Activated CD4-positive, alpha-beta T cell treated with anti-CD3 and anti-CD28 coated beads, Interleukin-10, Interleukin-2, amounts not matched to agents 100 ng/mL and 50 ng/mL, durations not matched to agents 16 hours and 8 hours (primary cell): Measurements from ENCODE around the gene HCFC2.

ENCODE experiments used
- DNase-seq: peaks from one replicate; pipeline ENCODE4 v3.0.0-alpha.2; 2020

Gene HCFC2

DNA sequence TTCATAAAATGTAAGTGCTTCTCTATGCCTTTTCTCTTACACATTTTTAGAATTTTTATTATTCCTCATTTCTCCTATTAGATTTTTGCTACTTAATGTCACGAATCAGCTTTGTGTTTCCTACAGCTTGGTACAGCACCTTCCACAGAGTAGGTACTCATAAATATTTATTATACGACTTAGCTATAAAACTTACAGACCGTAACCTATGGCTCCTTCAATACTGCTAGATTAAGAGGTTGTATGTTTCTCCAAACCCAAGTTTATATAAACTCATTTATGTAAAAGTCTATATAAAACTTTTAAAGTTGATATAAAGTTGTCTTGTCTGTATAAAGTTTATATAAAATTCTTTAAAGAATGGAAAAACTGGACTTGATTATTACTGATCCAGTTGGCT is 62.2 kb downstream of the HCFC2 start:
- DNase-seq = no peak

DNA sequence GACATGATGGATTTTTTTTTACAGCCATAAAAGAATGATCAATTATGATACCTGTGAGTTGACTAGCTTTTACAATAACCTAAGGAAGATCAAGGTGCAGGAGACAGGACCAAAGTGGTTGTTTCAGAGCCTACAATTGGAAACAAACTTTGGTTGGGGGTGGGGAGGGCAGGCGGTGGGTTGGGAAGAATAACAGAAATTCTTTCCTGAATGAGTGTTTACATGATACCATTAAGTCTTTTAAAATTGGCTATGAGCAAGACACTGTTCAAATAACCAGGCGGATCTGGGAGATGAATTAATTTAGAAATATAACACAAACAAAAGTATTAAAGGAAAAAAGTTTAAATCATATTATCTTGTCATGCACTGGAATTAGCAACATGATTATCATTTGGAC is 66.4 kb downstream of the HCFC2 start:
- DNase-seq = no peak

DNA sequence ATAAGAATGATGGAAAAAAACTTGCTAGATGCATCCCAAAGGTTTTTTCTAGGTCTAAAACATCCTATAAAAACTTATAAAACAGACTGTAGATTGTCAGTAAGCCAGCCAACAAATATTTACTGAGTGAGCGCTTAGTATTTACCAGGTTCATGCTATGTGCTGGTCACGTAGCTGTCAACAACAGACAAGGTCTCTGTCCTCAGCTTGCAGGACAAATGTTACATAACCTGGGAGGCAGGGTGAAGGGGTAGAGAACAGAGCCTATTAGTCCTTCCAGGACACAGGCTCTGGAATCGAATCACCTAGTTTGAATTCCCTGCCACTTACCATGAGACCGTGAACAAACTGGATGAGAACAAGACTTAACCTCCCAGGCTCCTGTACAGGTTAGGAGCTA is 67.3 kb downstream of the HCFC2 start:
- DNase-seq = no peak

DNA sequence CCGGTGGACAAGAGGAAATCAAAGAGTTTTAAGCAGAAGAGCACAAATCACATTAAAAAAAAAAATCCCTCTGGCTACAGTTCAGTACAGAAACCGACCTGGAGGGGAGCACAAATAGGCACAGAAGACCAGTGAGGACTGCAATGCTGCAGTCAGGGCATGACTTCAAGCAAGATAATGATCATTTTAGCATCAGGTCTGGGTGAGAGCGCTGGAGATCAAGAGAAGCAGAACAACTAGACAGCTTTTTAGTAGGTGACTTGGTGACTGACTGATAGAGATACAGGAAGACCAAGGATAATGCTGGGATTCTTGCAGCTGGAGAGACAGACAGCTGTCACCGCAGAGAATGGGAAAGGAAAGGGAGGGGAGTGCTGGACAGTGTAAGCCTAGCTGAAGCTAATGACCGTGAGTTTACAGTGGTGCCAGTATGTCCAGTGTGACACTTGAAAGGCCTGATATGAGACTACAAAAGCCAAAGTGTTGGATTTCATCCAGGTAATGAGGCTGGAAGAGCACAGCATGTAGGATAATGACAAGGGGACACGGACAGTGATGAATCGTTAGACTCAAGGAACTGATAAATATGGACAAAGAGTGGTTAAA is 68.1 kb downstream of the HCFC2 start:
- DNase-seq = no peak

DNA sequence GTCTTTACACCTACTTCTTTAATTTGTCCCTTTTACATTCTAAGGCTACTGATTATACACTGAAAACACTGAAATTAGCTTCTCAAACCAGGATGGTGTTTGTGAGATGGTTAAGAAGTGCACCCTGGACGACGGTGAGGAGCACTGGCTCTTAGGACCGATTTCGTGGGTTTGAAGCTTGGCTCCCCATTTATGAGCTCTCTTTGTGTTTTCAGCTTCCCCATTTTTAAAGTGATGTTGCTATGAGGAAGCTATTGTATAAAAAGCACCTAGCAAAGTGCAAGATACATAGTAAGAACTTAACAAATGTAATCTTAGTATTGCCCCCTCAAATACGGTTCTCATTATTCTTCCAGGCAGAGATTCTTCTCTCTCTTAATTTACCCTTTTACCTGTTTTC is 69.0 kb downstream of the HCFC2 start:
- no peak for DNase-seq

DNA sequence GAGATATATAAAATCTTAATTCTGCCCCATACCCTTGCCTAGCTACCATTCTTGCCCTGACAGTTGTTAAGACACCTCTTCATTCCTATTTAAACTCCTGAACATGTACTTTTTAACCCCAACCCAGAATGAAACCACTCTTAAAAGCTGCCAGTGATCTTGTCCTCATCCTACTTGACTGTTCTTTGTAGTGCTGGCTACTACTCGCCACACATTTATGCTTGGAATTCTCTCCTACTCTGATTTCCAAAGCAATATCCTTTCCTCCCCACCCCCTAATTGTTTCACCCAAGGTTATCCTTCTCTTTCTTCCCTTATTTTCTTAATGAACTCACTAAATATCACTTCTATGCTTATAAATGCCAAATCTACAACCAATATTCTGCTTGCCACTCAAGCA is 69.5 kb downstream of the HCFC2 start:
- no peak for DNase-seq

DNA sequence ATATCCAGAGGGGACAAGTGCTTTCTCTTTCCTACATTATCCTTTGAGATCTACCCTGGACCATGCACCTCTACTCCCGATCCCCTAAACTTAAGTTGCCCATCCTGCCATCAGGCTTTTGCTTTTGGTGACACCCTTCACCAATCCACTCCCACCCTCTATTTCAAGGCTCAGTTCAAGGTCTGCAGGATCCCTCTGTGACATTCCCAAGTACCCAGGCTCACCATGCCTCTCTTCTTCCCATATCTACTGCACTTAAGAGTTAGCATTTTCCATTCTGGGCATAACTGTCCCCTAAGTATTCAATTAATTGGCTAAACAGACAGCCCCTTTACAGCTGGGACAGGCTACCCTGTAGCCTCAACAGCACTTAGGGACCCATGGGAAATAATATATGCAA is 70.6 kb downstream of the HCFC2 start:
- no peak for DNase-seq

DNA sequence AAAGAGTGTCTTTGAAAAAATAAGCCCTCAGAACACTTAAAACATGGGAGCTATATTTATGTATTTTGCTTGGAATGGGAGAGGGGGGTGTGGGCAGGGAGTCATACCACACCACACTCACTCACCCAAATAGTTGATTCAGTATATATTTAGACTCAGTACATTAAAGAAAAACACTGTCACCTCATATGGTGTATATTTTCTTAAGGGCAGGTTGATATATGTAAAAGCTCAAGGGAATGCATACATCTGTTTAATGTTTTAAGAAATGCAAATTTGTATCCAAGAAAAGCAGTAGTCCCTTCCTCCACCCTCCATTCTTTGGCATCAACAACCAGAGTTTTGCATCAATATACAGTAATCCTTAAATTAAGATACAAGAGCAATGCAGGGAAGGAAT is 72.2 kb downstream of the HCFC2 start:
- no peak for DNase-seq

DNA sequence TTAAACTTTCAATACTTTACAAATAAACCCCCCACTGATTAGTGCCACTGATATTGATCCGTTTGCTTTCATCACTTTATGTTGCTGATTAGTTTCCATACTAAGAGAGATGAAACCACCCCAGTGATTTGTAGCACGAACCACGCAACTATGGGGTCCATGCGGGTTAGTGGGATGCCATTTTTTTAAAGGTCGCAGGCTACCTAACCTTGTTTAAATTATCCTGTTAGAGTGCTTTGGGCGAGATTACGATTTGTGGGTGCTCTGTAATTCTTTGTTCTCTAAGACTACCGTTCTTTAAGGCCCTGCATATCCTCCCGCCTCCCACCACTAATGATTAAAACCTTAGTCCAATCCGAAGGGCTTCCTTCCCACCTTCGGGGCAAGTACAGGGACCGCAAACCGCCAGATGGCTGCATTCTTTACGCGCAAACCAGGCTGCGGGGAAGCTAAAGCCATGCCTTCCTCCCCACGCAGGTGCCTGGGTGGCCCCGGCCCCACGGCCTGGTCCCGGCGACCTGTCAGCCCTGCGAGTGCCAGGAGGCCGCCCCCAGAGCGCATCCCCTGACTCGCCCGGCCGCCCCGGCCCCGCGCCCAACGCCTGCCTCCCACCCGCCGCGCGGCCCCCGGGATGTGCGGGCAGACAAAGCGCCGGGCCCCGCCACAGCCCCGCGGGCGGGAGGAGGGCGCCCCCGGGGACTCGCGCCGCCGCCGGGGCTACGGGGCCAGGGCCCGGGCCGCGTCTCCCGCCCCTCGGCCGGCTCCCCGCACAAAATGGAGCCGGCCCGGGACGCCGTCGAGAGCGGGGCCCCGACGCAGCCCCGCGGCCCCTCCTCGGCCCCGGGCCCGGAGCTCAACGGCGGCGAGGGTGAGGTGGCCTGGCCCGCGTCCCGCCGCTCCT is 72.9 kb downstream of the HCFC2 start:
- peak; percentile 58 for DNase-seq

DNA sequence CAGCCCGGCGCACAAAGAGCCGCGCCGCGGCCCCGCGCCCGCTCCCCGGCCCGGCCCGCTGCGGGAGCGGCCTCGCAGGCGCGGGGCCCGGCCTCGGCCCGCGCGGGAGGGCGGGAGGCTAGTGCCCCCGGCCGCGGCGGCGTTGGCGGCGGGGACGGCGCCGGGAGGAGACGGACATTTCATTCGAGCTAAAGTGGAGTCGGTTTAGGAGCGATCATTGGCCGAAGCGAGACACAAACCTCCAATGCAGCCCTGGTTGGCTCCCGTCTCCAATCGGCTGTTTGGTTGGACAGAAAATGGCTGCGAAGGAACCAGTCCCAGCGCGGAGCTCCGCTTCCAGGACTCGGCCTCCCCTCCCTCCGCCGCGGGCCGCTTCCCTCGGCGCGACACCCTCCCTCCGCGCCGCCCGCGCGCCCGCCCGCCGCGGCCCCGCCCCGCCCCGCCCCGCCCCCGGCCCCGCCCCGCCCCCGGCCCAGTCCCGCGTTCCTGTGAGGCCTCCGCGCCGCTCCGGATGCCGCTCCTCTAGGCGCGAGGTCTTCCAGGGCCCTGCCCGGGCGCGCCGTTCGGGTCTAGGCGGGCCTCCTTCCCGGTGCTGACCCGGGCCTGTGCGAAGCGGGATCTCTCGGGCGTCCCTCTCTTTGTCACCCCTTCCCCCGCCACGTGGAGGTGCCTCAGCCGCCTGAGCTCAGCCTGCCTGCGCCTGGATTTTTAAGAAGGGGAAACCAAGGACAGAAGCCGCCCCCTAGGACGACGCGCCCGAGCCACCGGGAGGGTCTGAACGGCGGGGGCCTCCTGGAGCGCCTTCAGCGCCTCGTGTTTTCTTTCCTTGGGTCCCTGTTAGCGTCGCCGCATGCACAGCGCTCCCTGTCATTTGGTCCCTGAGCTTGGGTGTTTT is 73.8 kb downstream of the HCFC2 start, which contains the start of gene NFYB:
NFYB (minus strand) TSS at position 309 of the 895 bp plus-strand sequence. CDS start 2,757 bp downstream, outside the sequence.
- DNase-seq = peak; percentile 97

DNA sequence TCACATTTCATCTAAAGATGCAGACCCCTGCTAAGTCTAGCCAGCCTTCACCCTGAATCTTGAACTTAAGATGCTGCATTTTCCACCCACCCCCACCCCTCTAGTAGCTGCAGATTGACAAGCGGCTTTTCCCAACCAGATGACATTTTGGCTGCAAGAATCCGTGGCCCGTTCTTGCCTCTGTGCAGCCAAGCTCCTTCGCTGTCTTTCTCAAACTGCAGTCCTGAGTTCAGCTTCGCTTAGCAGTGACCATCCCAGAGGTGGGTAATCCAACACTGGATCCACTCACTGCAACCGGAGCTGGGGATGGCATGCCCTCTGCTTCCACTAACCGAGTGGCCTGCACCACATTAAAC is 74.4 kb downstream of the HCFC2 start:
- DNase-seq = no peak

DNA sequence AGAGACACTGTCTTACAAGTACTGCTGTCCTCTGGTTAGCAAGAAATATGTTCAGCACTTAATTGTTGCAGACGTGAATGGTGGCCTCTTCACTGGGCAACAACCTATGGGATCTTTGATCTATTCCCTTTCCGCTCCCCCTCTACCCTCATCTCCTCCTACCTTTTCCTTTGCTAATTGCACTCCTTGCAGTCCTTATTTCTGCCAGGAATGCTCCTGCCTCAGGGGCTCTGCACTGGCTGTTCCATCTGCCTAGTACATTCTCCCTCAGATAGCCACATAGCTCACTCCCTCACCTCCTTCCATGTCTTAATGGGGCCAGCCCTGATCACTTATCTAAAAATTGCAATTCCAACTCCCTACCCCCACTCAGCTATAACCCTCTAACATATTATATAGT is 78.2 kb downstream of the HCFC2 start:
- no peak for DNase-seq

DNA sequence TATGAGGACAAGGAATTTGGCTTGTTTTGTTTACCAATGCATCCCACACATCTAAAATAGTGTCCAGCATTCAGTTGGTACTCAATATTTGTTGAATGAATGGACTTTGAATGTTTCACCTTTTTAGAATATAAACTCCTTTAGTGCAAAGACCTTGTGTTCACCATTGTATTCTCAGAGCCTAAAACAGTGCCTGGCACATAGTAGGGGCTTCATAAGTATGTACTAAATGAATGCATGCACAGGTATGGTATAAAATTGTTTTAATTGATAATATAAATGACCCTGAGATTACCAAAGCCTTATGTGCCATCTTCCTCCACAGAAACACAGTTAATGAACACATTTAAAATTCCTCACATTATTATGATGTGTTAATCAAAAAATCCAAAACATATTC is 78.7 kb downstream of the HCFC2 start:
- DNase-seq = no peak

DNA sequence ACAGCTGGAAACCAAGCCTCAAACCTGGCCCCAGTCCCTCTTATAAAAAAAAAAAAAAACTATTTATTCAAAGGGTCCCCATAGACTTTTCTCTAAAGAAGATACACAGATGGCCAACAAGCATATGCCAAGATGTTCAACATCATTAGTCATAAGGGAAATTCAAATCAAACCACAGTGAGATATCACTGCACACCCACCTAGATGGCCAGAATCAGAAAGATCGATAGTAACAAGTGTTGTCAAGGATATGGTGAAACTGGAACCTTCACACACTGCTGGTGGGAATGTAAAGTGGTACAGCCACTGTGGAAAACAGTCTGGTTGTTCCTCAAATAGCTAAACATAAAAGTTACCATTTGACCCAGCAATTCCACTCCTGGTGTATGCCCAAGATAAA is 79.6 kb downstream of the HCFC2 start:
- DNase-seq = no peak

DNA sequence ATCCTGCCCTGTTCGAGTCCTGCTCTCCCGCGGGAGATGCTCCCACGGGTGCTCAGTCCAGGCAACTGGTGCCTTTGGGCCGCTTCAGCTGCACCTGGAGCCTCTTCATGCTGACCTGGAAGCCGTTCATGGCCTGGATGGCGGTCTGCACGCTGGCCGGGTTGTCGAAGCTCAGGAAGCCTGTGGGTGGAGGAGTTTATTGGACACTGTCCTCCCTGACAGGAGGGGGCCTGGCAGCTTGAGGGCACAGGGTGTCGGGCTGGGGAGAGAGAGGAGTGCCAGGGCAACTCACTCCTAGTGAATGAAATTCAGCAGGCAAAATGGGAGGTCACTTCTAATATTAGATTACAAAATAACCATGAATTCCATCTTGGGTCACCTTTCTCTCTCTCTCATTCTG is 83.0 kb downstream of the HCFC2 start:
- no peak for DNase-seq

DNA sequence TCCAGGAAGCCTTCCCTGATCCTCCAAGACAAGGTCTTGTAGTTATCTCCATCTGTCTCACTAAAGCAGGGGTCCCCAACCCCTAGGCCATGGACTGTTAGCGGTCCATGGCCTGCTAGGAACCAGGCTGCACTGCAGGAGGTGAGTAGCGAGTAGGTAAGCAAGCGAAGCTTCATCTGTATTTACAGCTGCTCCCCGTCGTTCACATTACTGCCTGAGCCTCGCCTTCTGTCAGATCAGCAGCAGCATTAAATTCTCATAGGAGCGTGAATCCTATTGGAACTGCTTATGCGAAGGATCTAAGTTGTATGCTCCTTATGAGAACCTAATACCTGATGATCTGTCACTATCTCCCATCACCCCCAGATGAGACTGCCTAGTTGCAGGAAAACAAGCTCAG is 86.1 kb downstream of the HCFC2 start:
- no peak for DNase-seq

DNA sequence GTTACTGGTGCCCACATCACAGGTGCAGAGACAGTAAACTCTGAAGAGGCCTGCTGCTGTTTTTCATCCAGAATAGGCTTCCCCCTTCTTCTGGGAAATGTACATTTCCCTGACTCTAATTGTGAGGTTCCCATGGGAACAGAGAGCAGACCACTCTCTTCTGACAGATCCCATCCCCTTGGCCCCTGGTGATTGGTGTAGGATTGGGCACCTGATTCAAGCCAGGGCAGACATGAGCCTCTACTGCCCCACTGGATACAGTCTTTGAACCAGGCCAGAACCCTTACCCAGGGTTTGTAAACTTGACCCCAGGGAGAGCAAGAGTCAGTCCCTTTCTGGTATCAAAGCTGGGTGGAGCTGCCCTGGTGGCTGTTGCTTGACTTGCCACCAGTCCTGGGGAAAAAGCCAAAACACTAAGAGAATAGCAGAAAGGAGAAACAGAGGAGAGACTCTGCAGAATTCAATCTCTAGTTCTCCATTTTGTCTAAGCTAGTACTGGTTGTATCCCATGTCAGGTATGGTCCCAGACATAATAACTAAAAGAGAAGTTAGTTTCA is 88.4 kb downstream of the HCFC2 start:
- no peak for DNase-seq

DNA sequence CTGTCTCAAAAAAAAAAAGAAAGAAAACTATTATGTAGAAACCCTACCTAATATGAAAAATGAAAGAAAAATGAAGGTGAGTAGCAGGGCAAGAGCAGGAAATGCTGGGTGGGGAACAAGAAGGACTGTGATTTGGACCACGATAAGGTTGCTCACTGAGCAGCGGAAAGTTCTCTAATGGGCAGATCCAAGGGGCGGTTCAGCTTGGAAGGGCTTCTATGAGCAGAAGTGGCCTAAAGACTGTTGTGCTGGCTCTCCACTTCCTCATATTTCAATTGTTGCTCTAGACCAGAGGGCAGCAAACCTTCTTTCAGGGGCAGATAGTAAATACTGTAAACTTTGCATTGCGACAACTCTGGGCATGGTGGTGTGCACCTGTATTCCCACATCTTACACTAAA is 90.0 kb downstream of the HCFC2 start:
- no peak for DNase-seq

DNA sequence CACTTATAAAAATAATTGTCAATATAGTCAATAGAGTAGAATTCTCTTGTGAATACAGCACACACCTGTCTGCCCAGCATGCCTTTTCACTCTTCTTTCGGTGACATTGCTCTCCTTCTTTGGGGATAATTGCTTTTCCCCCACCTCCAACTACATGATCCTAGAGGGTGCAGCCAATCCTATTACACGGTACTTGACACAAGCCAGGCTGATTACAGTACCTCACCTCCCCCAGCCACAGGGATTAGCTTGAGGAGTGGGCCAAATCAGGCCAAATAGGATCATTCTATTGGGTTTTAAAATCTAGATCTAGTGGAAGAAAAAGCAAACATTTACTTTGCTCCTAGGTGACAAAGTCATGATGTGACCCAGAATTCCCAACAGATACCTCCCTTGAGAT is 90.5 kb downstream of the HCFC2 start:
- DNase-seq = no peak
